22Rv1 (cell line): ENCODE results near the gene OR51B4.

ENCODE experiments used
- H3K27ac ChIP-seq: fragments of 450-650 bp; 2 replicates; pipeline ENCODE4 v1.5.1; 2017
- CTCF ChIP-seq: fragments of 450-650 bp; IDR thresholded peaks from 2 replicates; pipeline ENCODE4 v1.5.1; 2017; ENCODE audit warnings: mild to moderate bottlenecking
- ZFX ChIP-seq: fragments of 450-650 bp; IDR thresholded peaks from 2 replicates; pipeline ENCODE4 v1.6.1; 2017; ENCODE audit warnings: antibody characterized with exemption, borderline replicate concordance

Gene OR51B4

GRCh38 chr11:5252919-5253265 lies 48.9 kb downstream of the OR51B4 start:
- TF ChIP-seq CTCF (no peak), ZFX (no peak)
- H3K27ac ChIP-seq: no peak overlapping the region

GRCh38 chr11:5252192-5252918 lies 49.4 kb downstream of the OR51B4 start:
- no peak for TF ChIP-seq ZFX
- H3K27ac ChIP-seq: no peak overlapping the region

- no peak for TF ChIP-seq ZFX
- no peak for TF ChIP-seq CTCF
- no peak overlapping the region for H3K27ac ChIP-seq
These were observed 50.0 kb downstream of the OR51B4 start for GRCh38 chr11:5251746-5252145.
